Fibroblast of mammary gland (primary cell): ENCODE results near the gene LRRC61.

ENCODE experiments used
- DNase-seq: peaks from one replicate; pipeline ENCODE4 v3.0.0-alpha.2; 2010; ENCODE audit warnings: low read depth
- H3K4me3 ChIP-seq: 2 replicates; pipeline ENCODE4 v1.5.1; 2011; ENCODE audit warnings: low read depth, mild to moderate bottlenecking, low read length, moderate library complexity; ENCODE audit not compliant: control insufficient read depth
- TF ChIP-seq, protein P1 (sequence below): conservative IDR thresholded peaks from 2 replicates; pipeline ENCODE4 v1.5.1; 2011; ENCODE audit warnings: low read depth, low read length, inconsistent platforms; ENCODE audit not compliant: control insufficient read depth, insufficient read depth

The LRRC61 gene

DNA sequence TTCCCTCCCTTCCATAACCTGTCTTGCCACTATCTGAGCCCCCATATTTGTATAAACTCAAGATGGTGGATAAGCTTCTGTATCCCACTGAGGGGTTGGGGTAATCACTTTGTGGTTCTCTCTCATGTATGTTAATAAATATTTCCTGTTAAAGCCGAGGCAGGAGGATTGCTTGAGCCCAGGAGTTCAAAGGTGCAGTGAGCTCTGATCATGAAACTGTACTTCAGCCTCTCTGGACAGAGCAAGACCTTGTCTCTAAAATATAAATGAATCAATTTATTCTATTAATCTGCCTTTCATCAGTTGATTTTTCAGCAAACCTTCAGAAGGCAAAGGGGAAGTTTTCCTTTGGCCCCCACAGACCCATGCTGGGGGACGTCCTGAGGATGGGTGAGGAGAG is 20.1 kb downstream of the LRRC61 start:
- TF ChIP-seq, protein P1, sequence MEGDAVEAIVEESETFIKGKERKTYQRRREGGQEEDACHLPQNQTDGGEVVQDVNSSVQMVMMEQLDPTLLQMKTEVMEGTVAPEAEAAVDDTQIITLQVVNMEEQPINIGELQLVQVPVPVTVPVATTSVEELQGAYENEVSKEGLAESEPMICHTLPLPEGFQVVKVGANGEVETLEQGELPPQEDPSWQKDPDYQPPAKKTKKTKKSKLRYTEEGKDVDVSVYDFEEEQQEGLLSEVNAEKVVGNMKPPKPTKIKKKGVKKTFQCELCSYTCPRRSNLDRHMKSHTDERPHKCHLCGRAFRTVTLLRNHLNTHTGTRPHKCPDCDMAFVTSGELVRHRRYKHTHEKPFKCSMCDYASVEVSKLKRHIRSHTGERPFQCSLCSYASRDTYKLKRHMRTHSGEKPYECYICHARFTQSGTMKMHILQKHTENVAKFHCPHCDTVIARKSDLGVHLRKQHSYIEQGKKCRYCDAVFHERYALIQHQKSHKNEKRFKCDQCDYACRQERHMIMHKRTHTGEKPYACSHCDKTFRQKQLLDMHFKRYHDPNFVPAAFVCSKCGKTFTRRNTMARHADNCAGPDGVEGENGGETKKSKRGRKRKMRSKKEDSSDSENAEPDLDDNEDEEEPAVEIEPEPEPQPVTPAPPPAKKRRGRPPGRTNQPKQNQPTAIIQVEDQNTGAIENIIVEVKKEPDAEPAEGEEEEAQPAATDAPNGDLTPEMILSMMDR, result no peak
- no peak for DNase-seq
- H3K4me3 ChIP-seq, result no peak overlapping the region

DNA sequence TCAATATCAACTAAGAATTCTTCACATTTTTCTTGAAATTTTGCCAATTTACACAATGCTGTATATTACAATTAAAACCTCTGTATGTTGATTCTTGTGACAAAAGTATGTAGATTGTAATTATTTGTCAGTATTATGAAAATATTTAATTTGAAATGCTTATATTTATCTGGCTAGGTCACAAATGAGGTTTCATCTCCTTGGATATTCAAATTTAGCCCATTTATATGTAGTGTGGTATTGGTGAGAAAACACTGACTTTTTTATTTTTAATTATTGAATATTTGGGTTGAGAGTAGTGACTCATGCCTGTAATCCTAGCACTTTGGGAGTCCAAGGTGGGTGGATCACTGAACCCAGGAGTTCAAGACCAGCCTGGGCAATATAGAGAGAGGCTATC is 21.1 kb downstream of the LRRC61 start:
- no peak overlapping the region for H3K4me3 ChIP-seq
- DNase-seq, result no peak
- TF ChIP-seq, protein P1, result no peak

DNA sequence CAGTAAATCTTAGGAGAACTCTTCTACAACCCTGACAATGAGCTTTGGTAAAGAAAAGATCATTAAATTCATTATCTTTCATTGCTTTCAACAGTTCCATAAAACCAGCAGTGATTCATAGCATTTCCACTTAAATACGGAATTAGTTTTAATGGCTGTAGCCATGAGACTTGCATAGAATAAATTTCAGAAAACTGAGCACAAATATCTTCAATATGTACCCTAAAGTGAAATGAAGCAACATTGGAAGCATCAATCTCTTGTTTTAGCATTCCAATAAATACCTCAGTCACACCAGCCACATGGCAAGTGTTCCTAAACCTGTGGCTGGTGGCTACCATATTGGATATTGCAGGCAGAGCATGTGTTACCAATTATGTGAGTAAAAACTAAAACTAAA is 21.9 kb downstream of the LRRC61 start:
- no peak for DNase-seq
- TF ChIP-seq, protein P1, result no peak

DNA sequence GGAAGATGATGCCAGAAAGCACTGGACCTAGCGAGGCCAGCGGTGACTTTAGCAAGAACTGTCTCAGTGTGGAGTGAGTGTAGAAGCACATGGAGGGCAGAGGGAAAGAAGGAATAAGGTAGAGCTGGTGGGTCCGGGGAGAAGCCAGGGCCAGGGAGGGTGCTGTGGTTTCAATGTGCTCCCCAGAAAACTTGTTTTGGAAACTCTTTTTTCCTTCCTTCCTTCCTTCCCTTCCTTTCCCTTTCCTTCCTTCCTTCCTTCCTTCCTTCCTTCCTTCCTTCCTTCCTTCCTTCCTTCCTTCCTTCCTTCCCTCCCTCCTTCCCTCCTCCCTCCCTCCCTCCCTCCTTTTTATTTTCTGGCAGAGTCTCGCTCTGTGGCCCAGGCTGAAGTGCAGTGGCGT is 23.8 kb downstream of the LRRC61 start:
- DNase-seq, result no peak
- H3K4me3 ChIP-seq, result no peak overlapping the region
- TF ChIP-seq, protein P1, result no peak

More for the DNA sequence above, 21.9 kb downstream of the LRRC61 start:
- H3K4me3 ChIP-seq, result no peak overlapping the region

DNA sequence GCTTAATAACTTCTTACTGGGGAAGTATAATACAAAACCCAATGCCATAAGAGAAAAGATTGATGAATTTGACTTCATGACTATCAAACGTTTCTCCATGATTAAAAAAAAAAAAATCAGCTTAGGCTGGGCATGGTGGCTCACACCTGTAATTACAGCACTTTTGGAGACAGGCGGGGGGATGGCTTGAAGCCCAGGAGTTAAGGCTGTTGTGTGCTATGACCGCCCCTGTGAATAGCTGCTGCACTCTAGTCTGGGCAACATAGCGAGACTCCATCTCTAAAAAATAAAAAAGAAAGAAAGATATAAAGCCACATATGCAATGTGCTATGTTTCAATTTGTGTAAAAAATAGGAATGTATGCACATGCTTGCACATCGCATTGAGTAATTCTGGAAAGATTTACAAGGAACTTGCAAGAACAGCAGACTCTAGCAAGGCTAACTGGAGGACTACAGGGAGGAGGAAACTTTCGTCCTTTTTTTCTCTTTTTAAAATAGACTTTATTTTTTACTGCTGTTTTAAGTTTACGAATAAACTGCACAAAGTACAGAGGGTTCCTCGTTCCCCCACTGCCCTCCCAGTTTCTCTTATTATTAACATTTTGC is 28.5 kb downstream of the LRRC61 start:
- TF ChIP-seq, protein P1, result no peak
- DNase-seq, result no peak

DNA sequence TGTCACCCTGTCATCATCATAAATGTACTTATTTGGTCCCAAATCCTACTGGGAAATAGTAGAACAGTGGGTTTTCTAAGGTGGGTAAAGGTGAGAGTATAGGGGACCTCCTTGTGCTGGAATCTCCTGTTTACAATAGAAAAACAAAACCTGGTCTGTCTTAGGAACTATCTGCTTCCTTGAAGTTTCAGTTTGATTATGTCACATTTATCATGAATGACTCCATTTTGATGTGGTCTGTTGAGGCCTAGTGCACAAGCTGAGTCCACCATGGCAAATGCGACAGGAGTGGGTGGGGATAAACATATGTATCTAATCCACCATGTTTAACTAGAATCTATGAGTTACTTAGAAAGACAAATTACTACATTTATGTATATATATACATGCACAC is 32.5 kb downstream of the LRRC61 start:
- H3K4me3 ChIP-seq, result no peak overlapping the region
- TF ChIP-seq, protein P1, result no peak
- DNase-seq, result no peak

More for the DNA sequence above, 28.5 kb downstream of the LRRC61 start:
- H3K4me3 ChIP-seq, result no peak overlapping the region
